Effector CD8-positive, alpha-beta T cell (primary cell): Measurements from ENCODE around the gene RBM44.
"Not testable (repeated sequence)": the region's sequence is repeated elsewhere in the genome, so short reads cannot be mapped to it uniquely, and the experiment has no call there.

Source experiments
- DNase-seq: peaks from one replicate; lab custom pipeline; 2025; lab: John Stamatoyannopoulos, UW

The RBM44 gene

GRCh38 chr2:237848940-237849339, 50.4 kb downstream of the RBM44 start:
- DNase-seq = not testable (repeated sequence)

- no peak for DNase-seq
These were observed 55.7 kb downstream of the RBM44 start for GRCh38 chr2:237854295-237854694.

DNA sequence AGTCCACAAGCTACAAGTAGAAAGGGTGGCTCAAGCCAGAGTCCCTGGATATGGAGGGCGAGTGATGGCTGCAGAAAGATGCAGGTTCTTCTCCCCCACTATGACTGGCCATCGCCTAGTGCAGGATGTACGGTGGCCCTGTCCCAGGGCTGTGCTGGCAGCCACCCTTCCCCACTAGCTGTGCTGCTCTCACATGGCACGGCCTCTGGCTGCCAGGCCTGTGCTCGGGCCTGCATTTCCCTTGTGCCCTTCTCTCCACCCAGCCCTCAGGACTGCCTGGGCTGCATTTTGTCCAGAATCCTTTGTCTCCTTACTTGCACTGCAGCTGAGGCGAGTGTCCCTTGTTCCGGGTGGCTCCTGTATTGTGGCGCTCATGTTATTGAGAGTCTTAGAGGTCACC, 59.2 kb downstream of the RBM44 start:
- DNase-seq = no peak

- no peak for DNase-seq
These were observed 59.9 kb downstream of the RBM44 start for GRCh38 chr2:237858294-237859081.

DNA sequence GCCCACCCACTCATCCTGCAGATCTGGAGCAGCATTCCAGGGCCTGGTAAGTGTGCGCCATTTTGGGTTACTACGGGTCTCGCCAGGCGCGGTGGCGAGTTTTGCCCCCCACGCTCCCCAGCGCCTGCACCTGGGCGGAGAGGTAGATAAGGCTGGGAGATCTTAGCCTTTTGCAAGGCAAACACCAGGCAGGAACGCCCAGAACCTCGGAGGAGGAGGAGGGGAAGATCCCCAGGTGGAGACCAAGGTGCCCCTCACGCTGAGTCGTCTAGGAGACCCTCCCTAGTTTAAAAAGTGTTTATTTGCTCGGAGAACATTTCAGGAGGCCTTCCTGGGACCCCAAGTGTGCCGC, 60.5 kb downstream of the RBM44 start:
- DNase-seq = no peak

- DNase-seq = no peak
These were observed 61.1 kb downstream of the RBM44 start, which contains the start of gene RAMP1 for GRCh38 chr2:237859533-237860272. TSS of gene RAMP1 (plus strand) at chr2:237859623. CDS start at chr2:237859676, 53 bp downstream.

GRCh38 chr2:237860273-237860935, 61.8 kb downstream of the RBM44 start:
- DNase-seq = no peak

DNA sequence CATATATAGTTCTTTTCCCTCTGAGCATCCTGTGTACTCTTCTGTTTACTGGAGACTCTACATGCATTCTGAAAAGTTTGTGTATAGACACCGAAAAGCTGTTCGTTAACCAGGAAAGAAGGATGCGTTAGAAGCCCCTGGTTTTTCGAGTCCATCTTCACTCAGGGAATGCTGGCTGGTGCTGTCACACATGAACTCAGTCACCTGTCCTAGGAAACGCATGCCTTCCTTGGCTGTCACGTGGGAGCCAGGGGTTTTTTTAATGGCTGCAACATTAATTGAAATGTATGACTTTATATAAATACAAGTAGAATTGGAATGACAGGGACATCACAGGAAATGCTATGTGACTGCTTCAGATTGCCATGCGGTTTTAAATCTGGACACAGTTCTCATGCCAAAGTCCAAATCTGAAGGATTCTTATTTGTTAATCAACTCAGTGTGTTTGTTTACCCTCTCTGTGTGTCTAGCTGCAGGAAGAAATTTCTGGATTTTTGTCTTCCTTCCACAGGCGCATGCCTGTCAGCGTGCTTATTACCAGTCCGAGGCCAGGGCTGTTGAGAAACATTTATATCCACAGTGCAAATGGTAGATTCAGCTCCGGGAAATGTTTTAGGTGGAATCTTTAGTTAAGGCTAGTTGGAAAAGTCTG, 63.4 kb downstream of the RBM44 start:
- no peak for DNase-seq

DNA sequence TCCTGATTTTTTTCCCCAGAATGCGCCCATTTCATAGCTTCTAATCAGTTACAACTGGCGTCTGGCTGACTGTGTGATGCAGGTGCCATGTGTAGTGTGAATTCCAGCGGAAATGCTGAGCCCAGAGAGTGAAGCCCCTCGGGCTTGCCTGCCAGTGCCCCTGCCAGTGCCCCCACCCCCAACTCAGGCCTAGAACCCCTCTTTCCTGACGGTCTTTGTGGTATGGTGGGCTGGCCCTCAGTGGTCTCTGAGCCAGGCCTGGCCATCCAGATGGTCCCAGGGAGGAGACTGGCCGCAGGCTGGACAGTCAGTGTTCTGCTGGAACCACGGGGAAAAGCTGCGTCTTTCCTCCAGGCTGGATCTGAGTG, 63.9 kb downstream of the RBM44 start:
- DNase-seq = no peak

DNA sequence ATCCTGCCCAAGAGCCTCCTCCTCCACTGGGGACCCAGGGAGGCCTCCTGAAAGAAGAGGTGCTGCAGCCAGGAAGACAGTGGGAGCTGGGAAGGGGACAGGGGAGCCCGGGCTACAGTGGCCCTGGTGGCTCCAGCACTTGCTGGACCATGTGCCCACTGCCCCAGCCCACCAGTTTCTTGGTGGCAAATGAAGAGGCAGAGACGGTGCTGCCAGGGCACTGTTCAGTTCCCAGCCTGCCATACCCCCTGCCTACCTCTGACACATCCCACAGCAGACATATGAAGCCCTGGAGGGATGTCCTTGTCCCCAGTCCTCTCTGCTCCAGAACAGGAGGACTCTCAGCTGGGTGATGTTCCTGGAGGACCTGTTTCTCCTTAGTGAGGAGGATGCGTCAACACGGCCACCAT, 64.5 kb downstream of the RBM44 start:
- DNase-seq = no peak

- DNase-seq = no peak
These were observed 65.3 kb downstream of the RBM44 start for GRCh38 chr2:237863689-237864443.

GRCh38 chr2:237864444-237864931, 65.9 kb downstream of the RBM44 start:
- no peak for DNase-seq

GRCh38 chr2:237864940-237865622, 66.5 kb downstream of the RBM44 start:
- DNase-seq = no peak

DNA sequence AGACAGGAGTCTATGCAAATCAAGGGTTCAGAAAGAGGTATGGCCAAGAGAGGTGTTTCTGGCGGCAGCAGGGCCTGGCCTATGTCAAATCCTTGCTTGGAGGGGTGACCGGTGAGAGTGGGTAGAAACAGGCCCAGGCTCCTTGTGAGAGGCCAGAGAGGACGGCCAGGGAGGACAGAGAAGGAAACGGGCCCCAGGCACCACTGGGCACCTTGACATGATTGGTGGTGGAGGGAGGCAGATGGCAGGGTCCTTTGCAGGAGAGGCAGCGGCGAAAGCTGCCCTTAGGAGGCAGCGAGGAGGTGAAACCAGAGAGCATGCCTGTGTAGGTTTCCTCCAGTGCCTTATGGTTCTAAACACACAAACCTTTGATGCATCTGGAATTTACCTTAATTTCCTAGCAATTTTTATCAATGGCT, 67.1 kb downstream of the RBM44 start:
- no peak for DNase-seq

DNA sequence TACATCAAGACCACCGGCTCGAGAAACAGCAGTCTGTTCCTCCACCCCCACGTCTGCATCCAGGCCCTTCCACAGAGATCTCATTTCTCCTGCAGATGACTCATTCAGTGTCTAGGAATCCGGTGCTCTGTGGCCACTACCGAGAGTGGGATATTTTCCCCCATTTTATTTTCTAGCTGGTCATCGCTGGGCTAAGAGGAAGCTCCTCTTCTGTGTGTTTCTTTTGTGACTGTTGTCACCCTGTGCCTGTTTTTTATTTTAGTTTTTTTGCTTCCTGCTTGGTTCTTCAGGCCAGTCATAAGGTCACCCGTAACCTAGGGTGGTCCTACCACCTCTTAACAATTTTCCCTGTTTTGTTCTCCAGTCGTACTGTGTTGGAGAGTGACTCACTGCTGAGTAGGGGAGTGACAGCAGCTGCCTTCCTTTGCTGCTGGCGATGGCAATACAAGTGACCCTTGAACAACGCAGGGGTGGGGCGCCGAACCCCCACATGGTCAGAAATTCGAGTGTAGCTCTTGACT, 67.6 kb downstream of the RBM44 start:
- no peak for DNase-seq

DNA sequence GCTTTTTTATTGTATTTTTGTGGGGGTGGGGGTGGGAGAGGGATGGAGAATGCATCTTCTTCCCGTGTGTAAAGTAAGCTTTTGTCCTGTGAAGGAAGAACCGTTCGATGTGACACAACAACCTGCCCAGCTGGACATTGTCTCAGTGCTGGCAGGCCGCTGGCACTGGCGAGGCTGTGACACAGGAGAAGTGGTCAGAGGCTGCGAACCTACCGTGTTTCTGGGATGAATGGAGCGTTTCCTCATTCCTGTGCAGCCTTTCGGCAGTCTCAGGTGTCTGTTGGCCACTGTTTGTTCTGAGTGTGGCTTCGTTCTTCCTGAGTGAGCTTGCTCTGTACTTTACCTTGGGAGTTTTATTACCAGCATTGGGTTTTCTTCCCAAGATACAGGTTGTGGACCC, 68.9 kb downstream of the RBM44 start:
- no peak for DNase-seq

GRCh38 chr2:237868074-237868473, 69.5 kb downstream of the RBM44 start:
- DNase-seq = not testable (repeated sequence)

- no peak for DNase-seq
These were observed 70.2 kb downstream of the RBM44 start for GRCh38 chr2:237868631-237869342.

DNA sequence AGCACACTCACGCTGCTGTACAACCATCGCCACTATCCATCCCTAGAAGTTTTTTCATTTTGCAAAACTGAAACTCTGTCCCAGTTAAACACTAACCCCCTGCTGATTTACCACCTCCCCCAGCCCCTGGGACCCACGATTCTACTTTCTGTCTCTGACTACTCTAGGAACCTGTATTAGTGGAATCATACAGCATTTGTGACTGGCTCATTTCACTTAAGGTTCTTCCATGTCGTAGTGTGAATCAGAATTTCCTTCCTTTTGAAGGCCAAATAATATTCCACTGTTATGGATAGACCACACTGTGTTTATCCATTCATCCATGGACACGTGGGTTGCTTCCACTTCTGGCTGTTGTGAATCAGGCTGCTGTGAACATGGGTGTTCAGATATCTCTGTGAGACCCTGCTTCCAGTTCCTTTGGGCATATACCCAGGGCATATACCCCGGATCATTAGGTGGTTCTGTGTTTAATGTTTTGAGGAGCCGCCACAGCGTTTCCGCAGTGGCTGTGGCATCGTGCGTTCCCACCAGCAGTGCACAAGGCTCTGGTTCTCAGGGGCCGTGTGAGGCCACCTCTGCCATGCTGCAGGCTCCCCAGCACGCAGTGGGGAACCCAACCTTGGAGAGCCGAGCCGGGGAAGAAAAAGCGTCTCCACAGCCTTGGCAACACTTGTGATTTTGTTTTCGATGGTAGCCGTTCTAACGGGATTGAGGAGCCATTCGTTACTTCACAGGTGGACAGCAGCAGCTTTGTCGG, 70.9 kb downstream of the RBM44 start:
- no peak for DNase-seq
